PFSK-1 (cell line): ENCODE measurements around the gene ACAP3.

ENCODE experiments used
- FOXP2 ChIP-seq: optimal IDR thresholded peaks from 2 replicates; pipeline ENCODE3; 2011; ENCODE audit warnings: borderline replicate concordance, control low read depth, inconsistent platforms; ENCODE audit not compliant: insufficient read depth; ENCODE audit errors: extremely low read length, extremely low read depth
- POLR2AphosphoS5 ChIP-seq: IDR thresholded peaks from 2 replicates; pipeline ENCODE4 v1.6.1; 2012; ENCODE audit warnings: low read depth, mild to moderate bottlenecking, control low read depth, low read length, moderate library complexity
- REST ChIP-seq, 2 experiments: IDR thresholded peaks; 2 replicates each; pipeline versions ENCODE4 v1.6.1 to v1.8.0; 2011 to 2012; ENCODE audit warnings: low read depth in 2 of 2, low read length in 2 of 2, control low read depth in 1 of 2, inconsistent platforms in 1 of 2, mild to moderate bottlenecking in 1 of 2, moderate library complexity in 1 of 2; ENCODE audit not compliant: insufficient read depth in 1 of 2
- SIN3A ChIP-seq: IDR thresholded peaks from 2 replicates; pipeline ENCODE4 v1.6.1; 2012; ENCODE audit warnings: mild to moderate bottlenecking, low read length, moderate library complexity, borderline replicate concordance; ENCODE audit not compliant: insufficient read depth
- TAF1 ChIP-seq: IDR thresholded peaks from 2 replicates; pipeline ENCODE4 v1.6.1; 2012; ENCODE audit warnings: low read length, control low read depth, borderline replicate concordance; ENCODE audit not compliant: insufficient read depth

GRCh38 chr1:1348420-1349255 is 40.9 kb upstream of the ACAP3 start:
- no peak for TF ChIP-seq TAF1
- no peak for TF ChIP-seq REST (IDR thresholded peaks at IDR 0.05; ENCODE audit: insufficient read depth in 1 of 2, low read depth in 2 of 2, low read length in 2 of 2)
- TF ChIP-seq POLR2AphosphoS5 = no peak
- no peak for TF ChIP-seq SIN3A
- no peak for TF ChIP-seq FOXP2
